Suprapubic skin (tissue), 4 donors: ENCODE measurements around the gene PLCE1. TPM values are rescaled to one million over a fixed set of nuclear protein-coding genes. Genes with fewer than 3 reads are reported as not detected.

Experiments used
- DNase-seq, 2 donors: peaks; one replicate each; pipeline ENCODE4 v3.0.0-alpha.2; 2019; ENCODE audit warnings: low spot score in 2 of 2
- H3K27ac ChIP-seq: fragments of 200-600 bp; sonication (generic); one replicate; pipeline ENCODE4 v1.5.1; 2019
- H3K27me3 ChIP-seq: fragments of 200-600 bp; sonication (generic); one replicate; pipeline ENCODE4 v1.5.1; 2019
- H3K36me3 ChIP-seq: fragments of 200-600 bp; sonication (generic); one replicate; pipeline ENCODE4 v1.5.1; 2019
- H3K4me1 ChIP-seq: fragments of 200-600 bp; sonication (generic); one replicate; pipeline ENCODE4 v1.5.1; 2019
- H3K4me3 ChIP-seq: fragments of 200-600 bp; sonication (generic); one replicate; pipeline ENCODE4 v1.5.1; 2019; ENCODE audit warnings: mild to moderate bottlenecking
- H3K9me3 ChIP-seq: fragments of 200-600 bp; sonication (generic); one replicate; pipeline ENCODE4 v1.5.1; 2019
- EP300 ChIP-seq: sonication (generic); formaldehyde crosslinking; IDR thresholded peaks from one replicate; pipeline ENCODE4 v1.6.1; 2017; ENCODE audit warnings: antibody characterized with exemption
- POLR2A ChIP-seq, 2 donors: fragments of 450-650 bp; IDR thresholded peaks; one replicate each; pipeline ENCODE4 v1.6.1; 2017; ENCODE audit warnings: antibody characterized with exemption in 2 of 2, mild to moderate bottlenecking in 2 of 2, moderate library complexity in 2 of 2
- POLR2AphosphoS5 ChIP-seq, 3 donors: sonication (generic); formaldehyde crosslinking; IDR thresholded peaks; one replicate each; pipeline ENCODE4 v1.6.1; 2017; ENCODE audit warnings: antibody characterized with exemption in 3 of 3
- WGBS: methylation state at CpG from one replicate; pipeline ENCODE4 v1.1.5; 2018; 5-methylcytosine and 5-hydroxymethylcytosine counted together
- total RNA-seq, 4 donors: library from RNA; depleted of rRNA; stranded (reverse); fragments of >200 nt; gene quantifications; one replicate each; pipeline ENCODE4 v1.1.0, GENCODE V29; 2016
- TF ChIP-seq, protein P1 (sequence below), 2 donors: fragments of 200-600 bp in 1 of 2; fragments of 450-650 bp in 1 of 2; sonication (generic) in 1 of 2; IDR thresholded peaks; one replicate each; pipeline ENCODE4 v1.5.1; 2016 to 2019; ENCODE audit warnings: antibody characterized with exemption in 2 of 2, mild to moderate bottlenecking in 1 of 2, moderate library complexity in 1 of 2

The PLCE1 gene
- total RNA-seq, 4 donors from 2014 or later = 1.0 to 2.8 (median 1.6) TPM

DNA sequence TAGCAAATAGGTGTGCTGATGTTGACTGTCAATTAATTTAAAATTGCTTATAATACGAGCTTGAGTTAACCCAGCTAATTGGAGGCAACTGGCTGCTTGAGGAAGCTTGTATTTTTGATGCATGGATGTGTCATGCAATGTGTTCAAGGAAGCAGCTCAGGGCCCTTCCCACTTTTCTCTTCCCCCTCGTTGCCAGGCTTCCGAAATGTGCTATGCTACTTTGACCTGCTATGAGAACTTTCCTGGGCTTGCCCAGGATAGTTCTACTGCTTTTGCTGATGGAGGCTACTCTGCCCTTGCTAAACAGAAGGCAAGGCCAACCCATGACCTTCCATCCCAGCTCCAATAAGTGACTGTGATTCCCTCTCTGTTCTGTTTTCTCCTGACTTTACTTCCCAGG is 24.4 kb downstream of the PLCE1 start:
- Histone ChIP-seq H3K4me1 (no peaks in the 10 kb centered on the region), H3K4me3 (no peak overlapping the region), H3K27me3 (no peaks in the 10 kb centered on the region), H3K9me3 (no peaks in the 10 kb centered on the region), H3K27ac (no peak overlapping the region), H3K36me3 (no peaks in the 10 kb centered on the region)
- TF ChIP-seq POLR2AphosphoS5 (IDR thresholded peaks at IDR 0.05) (no peak), POLR2A (IDR thresholded peaks at IDR 0.05) (no peak), EP300 (no peak)
- TF ChIP-seq, protein P1, sequence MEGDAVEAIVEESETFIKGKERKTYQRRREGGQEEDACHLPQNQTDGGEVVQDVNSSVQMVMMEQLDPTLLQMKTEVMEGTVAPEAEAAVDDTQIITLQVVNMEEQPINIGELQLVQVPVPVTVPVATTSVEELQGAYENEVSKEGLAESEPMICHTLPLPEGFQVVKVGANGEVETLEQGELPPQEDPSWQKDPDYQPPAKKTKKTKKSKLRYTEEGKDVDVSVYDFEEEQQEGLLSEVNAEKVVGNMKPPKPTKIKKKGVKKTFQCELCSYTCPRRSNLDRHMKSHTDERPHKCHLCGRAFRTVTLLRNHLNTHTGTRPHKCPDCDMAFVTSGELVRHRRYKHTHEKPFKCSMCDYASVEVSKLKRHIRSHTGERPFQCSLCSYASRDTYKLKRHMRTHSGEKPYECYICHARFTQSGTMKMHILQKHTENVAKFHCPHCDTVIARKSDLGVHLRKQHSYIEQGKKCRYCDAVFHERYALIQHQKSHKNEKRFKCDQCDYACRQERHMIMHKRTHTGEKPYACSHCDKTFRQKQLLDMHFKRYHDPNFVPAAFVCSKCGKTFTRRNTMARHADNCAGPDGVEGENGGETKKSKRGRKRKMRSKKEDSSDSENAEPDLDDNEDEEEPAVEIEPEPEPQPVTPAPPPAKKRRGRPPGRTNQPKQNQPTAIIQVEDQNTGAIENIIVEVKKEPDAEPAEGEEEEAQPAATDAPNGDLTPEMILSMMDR (IDR thresholded peaks at IDR 0.05) = no peak
- WGBS = 66% methylated on average over 3 of the region's 3 CpGs
- DNase-seq = no peak

DNA sequence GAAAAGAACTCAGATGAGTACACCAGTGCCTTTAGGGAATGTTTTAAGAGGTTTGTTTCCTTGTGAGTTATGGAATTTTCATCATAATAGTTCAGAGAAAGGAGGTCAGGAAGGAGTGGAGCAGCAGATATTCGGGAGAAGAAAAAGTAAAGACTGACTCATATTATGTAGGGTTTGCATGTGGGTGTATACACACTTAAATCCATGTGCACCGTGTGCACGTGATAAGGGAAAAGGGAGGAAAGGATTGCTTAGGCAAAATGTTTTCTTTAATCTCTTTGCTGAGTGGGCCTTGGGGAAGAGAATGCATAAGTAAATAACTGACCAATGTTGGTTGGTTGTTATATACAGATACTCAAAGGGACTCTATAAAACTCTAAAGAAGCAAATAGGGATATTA is 30.2 kb downstream of the PLCE1 start:
- Histone ChIP-seq H3K9me3 (no peaks in the 10 kb centered on the region), H3K27ac (no peak overlapping the region), H3K36me3 (no peaks in the 10 kb centered on the region), H3K4me1 (no peaks in the 10 kb centered on the region), H3K4me3 (no peak overlapping the region), H3K27me3 (no peaks in the 10 kb centered on the region)
- TF ChIP-seq, protein P1 (IDR thresholded peaks at IDR 0.05) = no peak
- TF ChIP-seq EP300 (no peak), POLR2A (IDR thresholded peaks at IDR 0.05) (no peak), POLR2AphosphoS5 (IDR thresholded peaks at IDR 0.05) (no peak)
- no peak for DNase-seq
- 35% methylated on average over 3 of the region's 3 CpGs for WGBS

DNA sequence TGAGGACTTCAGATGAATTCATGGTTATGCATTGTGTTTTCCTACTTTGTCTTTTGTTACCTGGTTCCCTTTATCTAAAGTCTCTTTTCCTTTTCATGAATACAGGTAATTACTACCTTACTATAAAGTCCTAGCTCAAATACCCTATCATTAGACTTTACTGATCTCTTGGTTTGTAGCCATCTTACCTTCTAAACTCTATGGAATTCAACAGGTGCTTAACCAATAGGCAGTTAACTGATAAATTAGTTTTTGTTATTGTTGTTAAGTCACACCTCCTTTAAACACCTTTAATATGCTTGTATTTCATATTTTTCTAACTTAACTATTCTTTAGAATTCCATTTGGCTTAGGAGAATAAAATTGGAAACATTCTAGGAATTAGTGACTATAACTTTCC is 30.7 kb downstream of the PLCE1 start:
- no peak for DNase-seq
- Histone ChIP-seq H3K27me3 (no peaks in the 10 kb centered on the region), H3K36me3 (no peaks in the 10 kb centered on the region), H3K9me3 (peaks cover 4% of the 10 kb centered on the region), H3K4me1 (no peaks in the 10 kb centered on the region), H3K27ac (no peak overlapping the region), H3K4me3 (no peak overlapping the region)
- no peak for TF ChIP-seq EP300
- TF ChIP-seq, protein P1 (IDR thresholded peaks at IDR 0.05) = no peak
- no peak for TF ChIP-seq POLR2AphosphoS5 (IDR thresholded peaks at IDR 0.05)
- TF ChIP-seq POLR2A (IDR thresholded peaks at IDR 0.05) = no peak

DNA sequence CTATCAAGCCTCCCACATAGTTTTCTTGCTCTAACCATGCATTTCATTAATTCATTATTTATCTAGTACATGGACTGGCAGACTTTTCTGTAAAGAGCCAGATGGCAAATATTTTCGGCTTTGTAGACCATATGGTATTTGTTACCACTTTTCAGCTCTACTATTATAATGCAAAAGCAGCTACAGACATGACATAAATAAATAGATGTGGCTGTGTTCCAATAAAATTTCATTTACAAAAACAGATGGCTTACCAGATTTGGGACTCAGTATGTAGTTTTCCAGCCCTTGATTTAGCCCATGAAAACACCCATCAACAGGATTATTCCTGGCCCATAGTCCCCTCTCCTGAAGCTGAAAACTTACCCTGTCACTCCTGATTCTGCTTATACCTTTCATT is 32.1 kb downstream of the PLCE1 start:
- 58% methylated on average over 1 of the region's 1 CpG for WGBS
- Histone ChIP-seq H3K27ac (no peak overlapping the region), H3K9me3 (peaks cover 15% of the 10 kb centered on the region), H3K4me3 (no peak overlapping the region), H3K27me3 (no peaks in the 10 kb centered on the region), H3K4me1 (no peaks in the 10 kb centered on the region), H3K36me3 (no peaks in the 10 kb centered on the region)
- TF ChIP-seq POLR2AphosphoS5 (IDR thresholded peaks at IDR 0.05) = no peak
- TF ChIP-seq, protein P1 (IDR thresholded peaks at IDR 0.05) = no peak
- TF ChIP-seq EP300 = no peak
- TF ChIP-seq POLR2A (IDR thresholded peaks at IDR 0.05) = no peak
- DNase-seq = no peak

DNA sequence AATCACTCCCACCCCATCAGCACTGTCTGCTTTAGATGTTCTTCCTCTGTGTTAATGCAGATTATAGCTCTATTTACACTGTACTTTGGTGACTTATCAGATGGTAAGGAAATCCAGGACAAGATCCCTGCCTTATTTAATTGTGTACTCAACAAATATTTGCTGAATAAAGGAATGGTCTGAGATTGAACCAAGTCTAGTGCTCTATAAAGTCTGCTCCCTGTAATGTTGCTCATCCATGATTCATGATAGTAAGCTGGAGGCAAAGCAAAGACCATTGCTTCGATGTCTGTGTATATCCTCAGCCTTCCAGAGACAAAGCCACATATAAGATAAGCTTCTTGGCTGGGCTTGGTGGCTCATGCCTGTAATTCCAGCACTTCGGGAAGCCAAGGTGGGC is 33.5 kb downstream of the PLCE1 start:
- no peak overlapping the region for H3K4me3 ChIP-seq
- H3K9me3 ChIP-seq = peaks cover 15% of the 10 kb centered on the region
- H3K27ac ChIP-seq = no peak overlapping the region
- no peaks in the 10 kb centered on the region for H3K36me3 ChIP-seq
- no peak for DNase-seq
- no peaks in the 10 kb centered on the region for H3K27me3 ChIP-seq
- 88% methylated on average over 2 of the region's 2 CpGs for WGBS
- TF ChIP-seq POLR2AphosphoS5 (IDR thresholded peaks at IDR 0.05) (no peak), POLR2A (IDR thresholded peaks at IDR 0.05) (no peak), EP300 (no peak)
- TF ChIP-seq, protein P1 (IDR thresholded peaks at IDR 0.05) = no peak
- H3K4me1 ChIP-seq = no peaks in the 10 kb centered on the region
